ENCODE data around the gene LLGL2. TPM values are rescaled to one million over a fixed set of nuclear protein-coding genes. Genes with fewer than 3 reads are reported as not detected.
A peak's percentile ranks its signal among the peaks of the same experiment; 100 is the strongest.
"Not testable (repeated sequence)": the region's sequence is repeated elsewhere in the genome, so short reads cannot be mapped to it uniquely, and the experiment has no call there.

The LLGL2 gene
- total RNA-seq, 1 experiment from 2014 or later: not detected

DNA sequence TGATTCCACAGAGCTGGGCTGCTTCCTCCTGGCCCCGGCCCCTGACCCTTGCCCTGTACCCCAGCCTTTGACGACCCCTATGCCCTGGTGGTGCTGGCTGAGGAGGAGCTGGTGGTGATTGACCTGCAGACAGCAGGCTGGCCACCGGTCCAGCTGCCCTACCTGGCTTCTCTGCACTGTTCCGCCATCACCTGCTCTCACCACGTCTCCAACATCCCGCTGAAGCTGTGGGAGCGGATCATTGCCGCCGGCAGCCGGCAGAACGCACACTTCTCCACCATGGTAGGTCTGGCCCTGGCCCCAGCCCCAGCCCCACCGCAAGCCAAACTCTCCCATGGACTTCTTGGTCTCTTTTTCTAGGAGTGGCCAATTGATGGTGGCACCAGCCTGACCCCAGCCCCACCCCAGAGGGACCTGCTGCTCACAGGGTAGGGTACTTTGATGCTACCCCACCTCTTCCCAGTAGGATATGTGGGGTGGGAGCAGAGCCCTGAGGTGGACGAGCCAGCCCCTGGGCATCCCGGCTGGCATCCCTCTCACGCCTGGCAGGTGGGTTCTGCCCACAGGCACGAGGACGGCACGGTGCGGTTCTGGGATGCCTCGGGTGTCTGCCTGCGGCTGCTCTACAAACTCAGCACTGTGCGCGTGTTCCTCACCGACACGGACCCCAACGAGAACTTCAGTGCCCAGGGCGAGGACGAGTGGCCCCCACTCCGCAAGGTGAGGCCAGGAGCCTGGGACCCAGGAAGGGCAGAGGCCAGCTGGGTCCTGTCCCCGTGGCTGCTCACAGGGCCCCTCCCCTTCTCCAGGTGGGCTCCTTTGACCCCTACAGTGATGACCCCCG lies 43.1 kb downstream of the LLGL2 start:
- DNase-seq (ENCODE audit: low read depth): no peak

DNA sequence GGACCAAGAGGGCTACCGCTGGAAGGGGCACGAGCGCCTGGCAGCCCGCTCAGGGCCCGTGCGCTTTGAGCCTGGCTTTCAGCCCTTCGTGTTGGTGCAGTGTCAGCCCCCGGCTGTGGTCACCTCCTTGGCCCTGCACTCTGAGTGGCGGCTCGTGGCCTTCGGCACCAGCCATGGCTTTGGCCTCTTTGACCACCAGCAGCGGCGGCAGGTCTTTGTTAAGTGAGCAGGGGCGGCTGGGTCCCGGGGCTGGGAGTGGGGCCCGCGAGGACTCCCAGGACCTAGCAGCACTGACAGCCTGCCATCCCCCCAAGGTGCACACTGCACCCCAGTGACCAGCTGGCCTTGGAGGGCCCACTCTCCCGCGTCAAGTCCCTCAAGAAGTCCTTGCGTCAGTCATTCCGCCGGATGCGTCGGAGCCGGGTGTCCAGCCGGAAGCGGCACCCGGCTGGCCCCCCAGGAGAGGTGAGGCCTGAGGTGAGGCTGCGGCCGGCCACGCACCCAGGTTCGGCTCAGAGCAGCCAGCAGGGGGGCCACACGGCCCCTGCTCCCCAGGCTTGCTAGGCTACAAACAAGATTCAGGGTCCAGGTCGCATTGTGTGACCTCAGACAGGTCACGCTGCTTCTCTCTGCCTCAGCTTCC lies 44.7 kb downstream of the LLGL2 start:
- no peak for DNase-seq (ENCODE audit: low read depth)

DNA sequence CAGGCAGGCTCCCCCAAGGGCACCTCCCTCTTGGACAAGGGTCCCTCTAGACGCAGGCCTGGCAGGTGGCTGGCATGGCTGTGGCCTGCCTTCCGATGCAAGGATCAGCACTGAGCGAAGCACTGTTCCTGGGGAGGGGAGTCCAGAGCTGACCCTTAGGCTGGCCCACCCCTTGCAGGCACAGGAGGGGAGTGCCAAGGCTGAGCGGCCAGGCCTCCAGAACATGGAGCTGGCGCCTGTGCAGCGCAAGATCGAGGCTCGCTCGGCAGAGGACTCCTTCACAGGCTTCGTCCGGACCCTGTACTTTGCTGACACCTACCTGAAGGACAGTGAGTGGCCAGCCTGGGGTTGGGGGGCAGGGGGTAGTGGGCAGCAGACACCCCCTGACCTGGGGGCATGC lies 45.3 kb downstream of the LLGL2 start:
- DNase-seq (ENCODE audit: low read depth): no peak

DNA sequence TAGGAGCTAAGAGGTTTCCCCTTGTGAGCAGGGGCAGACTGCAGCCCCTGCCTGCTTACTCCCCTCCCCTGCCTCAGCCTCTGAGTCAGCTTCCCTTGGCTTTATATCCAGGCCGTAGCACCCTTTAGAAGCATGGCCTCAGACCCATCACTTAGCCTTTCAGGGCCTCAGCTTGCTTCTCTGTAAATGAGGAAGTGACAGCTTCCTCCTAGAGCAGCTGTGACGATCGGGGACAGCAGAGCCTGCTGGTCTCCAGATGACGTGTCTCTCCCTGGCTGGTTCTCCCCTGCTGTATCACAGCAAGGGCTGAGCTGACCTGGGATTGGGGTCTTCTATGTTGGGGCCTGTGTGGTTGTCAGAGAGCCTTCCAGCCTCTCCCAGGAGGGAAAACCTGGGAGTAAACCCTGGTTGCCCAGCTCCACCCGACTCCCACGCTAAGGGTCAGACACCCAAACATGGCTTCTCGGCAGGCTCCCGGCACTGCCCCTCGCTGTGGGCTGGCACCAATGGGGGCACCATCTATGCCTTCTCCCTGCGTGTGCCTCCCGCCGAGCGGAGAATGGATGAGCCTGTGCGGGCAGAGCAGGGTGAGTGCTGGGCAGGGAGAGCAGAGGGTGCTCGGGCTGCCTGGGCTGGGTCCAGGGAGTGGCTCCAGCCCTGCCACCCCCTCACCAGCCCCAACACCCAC lies 45.8 kb downstream of the LLGL2 start:
- peak; percentile 46 for DNase-seq (ENCODE audit: low read depth)

DNA sequence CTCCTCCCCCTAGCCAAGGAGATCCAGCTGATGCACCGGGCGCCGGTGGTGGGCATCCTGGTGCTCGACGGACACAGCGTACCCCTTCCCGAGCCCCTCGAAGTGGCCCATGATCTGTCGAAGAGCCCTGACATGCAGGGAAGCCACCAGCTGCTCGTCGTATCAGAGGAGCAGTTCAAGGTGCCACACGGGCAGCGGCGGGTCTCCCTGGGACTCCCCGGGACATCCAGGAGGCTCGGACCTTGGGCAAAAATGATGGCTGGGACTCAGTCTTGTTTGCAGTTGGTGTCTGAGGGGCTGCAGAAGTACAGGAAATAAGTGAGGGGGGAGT lies 46.4 kb downstream of the LLGL2 start:
- DNase-seq (ENCODE audit: low read depth): no peak

DNA sequence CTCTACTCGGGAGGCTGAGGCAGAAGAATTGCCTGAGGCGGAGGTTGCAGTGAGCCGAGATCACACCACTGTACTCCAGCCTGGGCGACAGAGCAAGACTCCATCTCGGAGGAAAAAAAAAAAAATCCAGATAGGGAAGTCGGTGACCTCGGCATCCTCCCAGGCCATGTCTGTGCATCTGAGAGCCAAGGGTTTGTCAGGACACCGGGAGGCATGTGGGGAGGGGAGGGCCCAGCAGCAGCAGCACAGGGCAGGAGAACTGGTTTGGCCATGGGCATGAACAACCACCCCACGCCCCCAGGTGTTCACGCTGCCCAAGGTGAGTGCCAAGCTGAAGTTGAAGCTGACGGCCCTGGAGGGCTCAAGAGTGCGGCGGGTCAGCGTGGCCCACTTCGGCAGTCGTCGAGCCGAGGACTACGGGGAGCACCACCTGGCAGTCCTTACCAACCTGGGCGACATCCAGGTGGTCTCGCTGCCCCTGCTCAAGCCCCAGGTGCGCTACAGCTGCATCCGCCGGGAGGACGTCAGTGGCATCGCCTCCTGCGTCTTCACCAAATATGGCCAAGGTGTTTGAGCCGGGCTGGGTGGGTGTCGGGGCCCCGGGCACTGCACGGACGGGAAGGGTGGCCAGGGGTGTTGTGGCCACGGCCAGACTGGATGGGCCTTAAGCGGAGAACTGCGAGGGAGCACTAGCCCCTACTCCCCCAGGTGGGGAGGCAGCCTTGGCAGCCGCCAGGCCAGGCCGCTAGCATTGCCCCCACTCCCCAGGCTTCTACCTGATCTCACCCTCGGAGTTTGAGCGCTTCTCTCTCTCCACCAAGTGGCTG lies 47.4 kb downstream of the LLGL2 start:
- no peak for DNase-seq (ENCODE audit: low read depth)

DNA sequence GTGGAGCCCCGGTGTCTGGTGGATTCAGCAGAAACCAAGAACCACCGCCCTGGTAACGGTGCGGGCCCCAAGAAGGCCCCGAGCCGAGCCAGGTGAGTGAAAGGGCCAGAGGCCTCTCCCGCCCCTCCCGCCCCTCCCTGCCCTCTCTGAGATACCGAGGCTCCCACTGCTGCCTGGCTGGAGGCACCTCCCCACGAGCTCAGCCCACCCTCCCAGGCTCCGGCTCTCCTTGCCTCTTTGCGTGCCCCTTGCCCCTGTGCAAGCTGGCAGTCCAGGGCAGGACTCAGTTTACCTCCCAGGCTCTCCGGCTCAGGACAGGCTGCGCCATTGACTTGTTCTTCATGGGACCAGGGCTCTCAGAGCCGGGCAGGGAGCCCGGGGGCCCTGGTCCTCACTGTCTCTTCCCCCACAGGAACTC lies 48.1 kb downstream of the LLGL2 start:
- no peak for DNase-seq (ENCODE audit: low read depth)

DNA sequence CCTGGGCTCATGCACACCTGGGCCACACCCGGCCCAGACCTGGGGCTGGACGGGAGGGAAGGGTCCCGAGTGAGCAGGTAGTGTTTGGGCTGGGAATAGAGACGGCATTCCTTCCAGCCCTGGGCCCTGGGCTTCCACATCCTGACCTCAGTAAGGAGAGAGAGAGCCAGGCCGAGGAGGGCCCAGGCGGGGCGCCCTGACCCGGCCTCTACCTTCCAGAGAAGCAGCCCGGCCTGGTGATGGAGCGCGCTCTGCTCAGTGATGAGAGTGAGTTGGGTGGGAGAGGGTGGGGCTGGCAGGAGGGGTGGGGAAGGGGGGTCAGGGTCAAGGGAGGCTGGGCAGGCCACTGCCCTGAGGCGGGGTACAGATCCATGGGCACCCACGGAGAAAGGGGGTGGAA lies 48.5 kb downstream of the LLGL2 start:
- DNase-seq (ENCODE audit: low read depth): no peak

DNA sequence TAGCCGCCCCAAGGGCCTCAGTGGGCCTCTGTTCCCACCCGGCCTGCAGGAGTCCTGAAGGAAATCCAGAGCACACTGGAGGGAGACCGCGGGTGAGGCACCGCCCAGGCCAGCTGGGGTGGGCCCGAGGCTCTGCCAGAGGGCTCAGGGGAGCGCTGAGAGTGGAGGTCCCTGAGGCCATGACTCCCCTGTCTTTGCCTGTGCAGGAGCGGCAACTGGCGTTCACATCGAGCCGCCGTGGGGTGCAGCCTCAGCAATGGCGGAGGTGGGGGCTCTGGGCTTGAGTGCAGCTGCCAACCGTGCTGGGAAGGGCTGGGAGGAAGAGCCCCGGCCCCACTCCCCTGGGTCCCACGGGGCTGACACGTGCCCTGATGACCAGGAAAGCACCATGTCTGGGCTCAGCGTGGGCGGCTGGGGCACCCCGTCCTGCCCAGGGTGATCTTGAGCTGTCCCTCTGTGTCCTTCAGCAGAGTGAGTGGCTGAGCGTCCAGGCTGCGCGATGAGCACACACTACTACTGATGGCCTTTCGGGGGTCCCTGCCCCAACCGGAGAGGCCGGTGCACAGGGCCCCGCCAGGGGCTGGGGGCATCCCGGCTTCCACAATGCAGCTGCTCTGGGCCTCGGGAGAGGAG lies 49.0 kb downstream of the LLGL2 start:
- DNase-seq (ENCODE audit: low read depth): no peak

DNA sequence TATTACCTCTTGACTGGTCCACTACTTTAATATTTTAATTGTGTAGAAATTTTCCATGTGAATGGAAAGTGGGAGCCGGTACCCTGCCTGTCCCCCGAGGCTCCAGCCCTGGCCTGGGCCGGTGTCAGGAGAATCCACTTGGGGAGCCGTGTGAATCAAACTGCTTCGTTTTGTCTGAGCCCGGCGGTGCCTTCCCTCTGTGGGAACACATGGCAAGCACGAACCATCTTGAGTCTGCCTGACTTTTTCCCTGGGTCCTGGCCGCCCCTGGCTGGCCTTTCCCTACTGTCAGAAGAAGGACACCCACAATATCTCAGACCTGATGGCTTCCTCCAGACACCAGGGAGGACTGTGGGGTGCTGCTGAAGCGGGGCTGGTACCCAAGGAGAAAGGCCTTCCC lies 49.7 kb downstream of the LLGL2 start:
- no peak for DNase-seq (ENCODE audit: low read depth)

DNA sequence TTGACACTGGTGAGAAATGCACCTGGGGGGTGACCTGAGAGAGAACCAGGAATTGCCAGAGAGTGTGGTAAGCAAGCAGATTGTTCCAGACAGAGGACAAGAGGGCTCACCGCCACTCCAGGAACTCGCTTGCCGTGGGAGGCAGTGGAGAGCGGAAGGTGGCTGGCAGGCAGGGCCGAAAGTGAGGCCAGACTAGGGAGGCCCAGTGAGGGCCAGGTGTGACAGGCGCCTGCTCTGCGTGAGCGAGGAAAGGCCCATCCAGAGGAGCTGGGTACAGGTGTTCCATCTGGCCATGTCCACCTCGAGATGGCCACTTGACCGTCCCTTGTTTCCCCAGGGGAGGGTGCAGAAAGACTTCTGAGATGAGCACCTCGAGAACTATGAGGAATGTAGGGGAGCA lies 50.2 kb downstream of the LLGL2 start:
- no peak for DNase-seq (ENCODE audit: low read depth)

DNA sequence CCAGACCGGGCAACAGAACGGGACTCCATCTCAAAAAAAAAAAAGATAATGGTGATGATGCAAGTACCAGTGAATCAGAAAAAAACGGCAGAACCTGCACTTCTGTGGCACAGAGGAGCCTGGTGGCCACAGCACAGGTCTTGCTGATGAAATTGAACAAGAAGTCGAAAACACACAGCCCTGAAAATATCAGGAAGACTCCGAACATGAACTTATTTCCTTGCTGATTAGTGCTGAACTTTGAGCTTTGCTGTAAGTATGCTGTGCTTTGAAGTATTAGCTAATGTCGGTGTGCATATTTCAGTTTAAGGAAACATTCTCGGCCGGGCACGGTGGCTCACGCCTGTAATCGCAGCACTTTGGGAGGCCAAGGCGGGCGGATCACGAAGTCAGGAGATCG lies 51.2 kb downstream of the LLGL2 start:
- no peak for DNase-seq (ENCODE audit: low read depth)

DNA sequence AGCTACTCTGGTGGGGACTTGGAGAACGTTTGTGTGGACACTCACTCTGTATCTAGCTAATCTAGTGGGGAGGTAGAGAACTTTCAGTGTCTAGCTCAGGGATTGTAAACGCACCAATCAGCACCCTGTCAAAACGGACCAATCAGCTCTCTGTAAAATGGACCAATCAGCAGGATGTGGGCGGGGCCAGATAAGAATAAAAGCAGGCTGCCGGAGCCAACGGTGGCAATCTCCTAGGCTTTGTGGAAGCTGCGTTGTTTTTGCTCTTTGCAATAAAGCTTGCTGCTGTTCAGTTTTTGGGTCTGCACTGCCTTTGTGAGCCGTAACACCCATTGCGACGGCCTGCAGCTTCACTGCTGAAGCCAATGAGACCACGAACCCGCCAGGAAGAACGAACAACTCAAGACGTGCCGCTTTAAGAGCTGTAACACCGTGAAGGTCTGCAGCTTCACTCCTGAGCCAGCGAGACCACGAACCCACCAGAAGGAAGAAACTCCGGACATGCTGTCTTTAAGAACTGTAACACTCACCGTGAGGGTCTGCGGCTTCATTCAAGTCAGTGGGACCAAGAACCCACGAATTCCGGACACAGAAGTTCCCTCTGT lies 55.7 kb downstream of the LLGL2 start:
- DNase-seq (ENCODE audit: low read depth): not testable (repeated sequence)

DNA sequence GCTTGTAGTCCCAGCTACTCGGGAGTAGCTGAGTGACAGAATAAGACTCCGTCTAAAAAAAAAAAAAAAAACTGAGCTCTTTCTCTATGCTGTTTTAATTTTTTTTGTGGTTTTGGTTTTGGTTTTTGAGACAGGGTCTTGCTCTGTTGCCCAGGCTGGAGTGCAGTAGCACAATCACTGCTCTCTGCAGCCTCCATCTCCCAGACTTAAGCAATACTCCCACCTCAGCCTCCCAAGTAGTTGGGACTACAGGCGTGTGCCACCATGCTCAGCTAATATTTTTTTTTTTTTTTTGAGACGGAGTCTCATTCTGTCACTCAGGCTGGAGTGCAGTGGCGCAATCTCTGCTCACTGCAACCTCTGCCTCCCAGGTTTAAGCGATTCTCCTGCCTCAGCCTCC lies 57.7 kb downstream of the LLGL2 start:
- not testable (repeated sequence) for DNase-seq (ENCODE audit: low read depth)

DNA sequence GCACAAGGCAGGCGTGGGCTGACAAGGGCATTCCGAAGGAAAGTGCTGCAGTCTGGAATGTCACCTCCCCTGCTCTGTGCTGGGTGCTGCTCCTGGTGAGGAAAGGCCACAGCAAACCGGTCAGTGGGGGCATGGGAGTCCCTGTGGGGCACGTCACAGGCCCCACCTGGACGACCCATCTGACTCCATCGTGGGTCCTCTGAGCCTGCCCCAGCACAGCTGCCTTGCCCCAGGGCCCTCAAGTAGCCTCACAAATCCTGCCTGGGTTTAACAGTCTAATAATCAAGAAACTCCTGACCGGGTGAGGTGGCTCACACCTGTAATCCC lies 59.3 kb downstream of the LLGL2 start:
- DNase-seq (ENCODE audit: low read depth): no peak

DNA sequence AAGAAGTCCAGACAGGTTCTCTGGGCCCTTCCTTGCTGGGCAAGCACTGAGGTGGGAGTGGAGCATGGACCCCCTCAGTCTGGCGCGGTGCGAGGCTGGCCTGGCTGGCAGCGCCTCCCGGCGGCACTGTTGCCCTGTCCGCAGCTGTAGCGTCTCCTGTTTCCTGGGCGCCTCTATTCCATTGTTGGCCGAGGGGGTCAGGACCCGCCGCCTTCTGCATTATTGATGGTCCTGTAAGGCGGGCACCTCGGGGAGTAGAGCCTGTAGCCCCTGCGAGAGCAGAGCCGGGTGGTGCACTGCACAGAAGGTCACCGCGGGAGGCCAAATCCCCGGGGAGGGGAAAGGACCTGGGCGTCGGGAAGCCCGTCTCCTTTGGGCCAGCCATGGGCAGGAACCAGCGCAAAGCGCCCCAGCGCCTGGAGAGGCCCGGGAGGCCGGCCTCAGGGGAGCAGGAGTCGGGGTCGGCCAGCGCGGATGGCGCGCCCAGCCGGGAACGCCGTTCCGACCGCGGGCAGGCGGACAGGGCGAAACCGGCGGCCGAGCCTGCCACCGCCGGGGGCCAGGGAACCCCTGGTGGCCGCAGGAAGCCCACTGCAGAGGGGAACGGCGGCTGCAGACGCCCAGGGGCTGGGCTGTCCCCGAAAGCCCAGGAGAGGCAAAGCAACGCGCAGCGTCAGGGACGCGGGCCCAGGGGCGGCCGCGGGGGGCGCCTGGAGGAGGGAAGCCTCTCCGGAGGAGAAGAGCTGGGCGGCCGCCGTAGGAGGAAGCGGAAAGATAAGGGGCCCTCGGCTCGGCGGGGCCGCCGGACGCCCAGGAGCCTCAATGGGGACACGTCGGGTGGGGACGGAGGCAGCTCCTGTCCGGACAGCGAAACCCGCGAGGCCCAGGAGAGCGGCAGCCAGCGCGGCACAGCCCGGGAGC lies 62.4 kb downstream of the LLGL2 start, which contains the start of gene MYO15B:
MYO15B (plus strand) TSS at position 126 of the 921 bp plus-strand sequence; CDS start at position 384, 258 bp downstream.
- DNase-seq (ENCODE audit: low read depth): no peak

DNA sequence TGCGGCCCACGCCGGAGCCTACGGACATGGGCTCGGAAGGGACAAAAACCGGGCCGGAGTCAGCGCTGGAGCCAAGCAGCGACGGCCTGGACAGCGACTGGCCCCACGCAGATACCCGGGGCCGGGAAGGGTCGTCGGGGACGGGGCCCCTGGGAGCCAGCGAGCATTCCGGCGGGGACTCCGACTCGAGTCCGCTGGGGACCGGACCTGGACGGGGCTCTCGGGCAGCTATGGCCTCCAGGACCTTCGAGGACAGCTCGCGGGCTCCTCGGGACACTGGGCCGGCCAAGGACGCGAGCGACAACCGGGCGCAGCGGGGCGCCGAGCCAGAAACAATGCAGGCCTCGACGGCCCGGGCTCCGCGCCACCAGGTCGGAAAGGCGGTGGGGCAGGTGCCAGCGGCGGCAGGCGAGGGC lies 63.1 kb downstream of the LLGL2 start:
- DNase-seq (ENCODE audit: low read depth): no peak

DNA sequence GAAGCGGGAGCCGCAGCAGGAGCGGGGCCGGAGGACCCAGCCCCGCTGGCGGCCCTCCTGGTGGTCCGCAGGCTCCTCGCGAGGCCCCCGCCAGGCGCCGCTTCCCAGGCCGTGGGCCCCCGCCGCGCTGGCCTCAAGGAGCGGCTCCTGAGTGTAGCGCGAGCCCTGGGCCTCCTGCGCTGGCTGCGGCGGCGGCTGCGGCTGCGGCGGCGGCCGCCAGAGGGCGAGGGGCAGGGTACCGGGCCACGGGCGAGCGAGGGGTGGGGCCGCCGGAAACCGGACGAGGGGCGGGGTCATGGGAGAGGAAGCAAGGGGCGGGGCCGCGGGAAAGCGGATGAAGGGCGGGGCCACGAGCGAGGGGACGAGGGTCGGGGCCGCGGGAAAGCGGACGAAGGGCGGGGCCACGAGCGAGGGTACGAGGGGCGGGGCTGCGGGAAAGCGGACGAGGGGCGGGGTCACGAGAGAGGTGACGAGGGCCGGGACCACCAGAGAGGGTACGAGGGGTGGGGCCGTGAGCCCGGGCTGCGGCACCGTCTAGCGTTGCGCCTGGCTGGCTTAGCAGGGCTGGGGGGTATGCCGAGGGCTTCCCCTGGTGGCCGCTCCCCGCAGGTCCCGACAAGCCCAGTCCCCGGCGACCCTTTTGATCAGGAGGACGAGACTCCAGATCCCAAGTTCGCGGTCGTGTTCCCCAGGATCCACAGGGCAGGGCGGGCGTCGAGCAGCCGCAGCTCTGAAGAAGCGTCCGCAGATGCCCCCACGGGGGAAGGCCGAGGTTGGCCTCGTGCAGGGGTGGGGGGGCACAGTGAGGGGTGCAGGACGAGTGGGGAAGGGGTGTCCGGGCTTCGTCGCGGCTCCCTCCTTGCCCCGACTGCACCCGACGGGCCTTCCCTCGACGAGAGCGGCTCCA lies 63.8 kb downstream of the LLGL2 start:
- no peak for DNase-seq (ENCODE audit: low read depth)

DNA sequence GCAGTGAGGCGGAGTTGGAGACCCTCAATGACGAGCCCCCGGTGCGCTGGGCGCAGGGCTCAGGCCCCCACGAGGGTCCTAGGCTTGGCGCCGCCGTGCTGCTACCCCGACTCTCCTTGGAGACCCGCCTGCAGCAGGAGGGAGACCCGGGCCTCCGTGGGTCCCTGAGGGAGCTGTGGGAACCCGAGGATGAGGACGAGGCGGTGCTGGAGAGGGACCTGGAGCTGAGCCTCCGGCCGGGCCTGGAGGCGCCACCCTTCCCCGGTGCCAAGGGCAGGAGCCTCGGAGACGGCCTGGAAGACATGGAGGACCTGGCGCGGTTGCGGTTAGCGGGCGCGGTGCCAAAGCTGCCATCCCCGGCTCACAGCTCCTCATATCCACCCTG lies 64.4 kb downstream of the LLGL2 start:
- DNase-seq (ENCODE audit: low read depth): no peak
